RWPE2 (cell line): ENCODE measurements around the gene ACHE.
A peak's percentile ranks its signal among the peaks of the same experiment; 100 is the strongest.

Experiments used
- ATAC-seq: fragments of 200-7000 bp; cut with Tn5 transposase; 3 replicates; pipeline ENCODE4 v1.9.1; 2021; ENCODE audit warnings: low read depth
- DNase-seq: peaks from one replicate; pipeline ENCODE4 v3.0.0-alpha.2; 2020; ENCODE audit warnings: low spot score
- H3K27ac ChIP-seq: fragments of 450-650 bp; 2 replicates; pipeline ENCODE4 v1.5.1; 2017; ENCODE audit warnings: mild to moderate bottlenecking; ENCODE audit not compliant: poor library complexity, severe bottlenecking
- H3K27me3 ChIP-seq: fragments of 250-450 bp; sonication (Bioruptor Pico); 2 replicates; pipeline ENCODE4 v1.5.1; 2021; ENCODE audit warnings: mild to moderate bottlenecking, moderate library complexity; ENCODE audit not compliant: insufficient read depth, poor library complexity, severe bottlenecking
- H3K36me3 ChIP-seq: fragments of 250-450 bp; sonication (Bioruptor Pico); 2 replicates; pipeline ENCODE4 v1.5.1; 2020; ENCODE audit warnings: low read depth, mild to moderate bottlenecking, moderate library complexity
- H3K4me1 ChIP-seq: fragments of 250-450 bp; sonication (Bioruptor Pico); 2 replicates; pipeline ENCODE4 v1.5.1; 2021; ENCODE audit warnings: mild to moderate bottlenecking, moderate library complexity; ENCODE audit not compliant: insufficient read depth, poor library complexity, severe bottlenecking
- H3K4me3 ChIP-seq: fragments of 250-450 bp; sonication (Bioruptor Pico); 2 replicates; pipeline ENCODE4 v1.5.1; 2021; ENCODE audit warnings: mild to moderate bottlenecking, moderate library complexity; ENCODE audit not compliant: severe bottlenecking
- H3K9me3 ChIP-seq: fragments of 250-450 bp; sonication (Bioruptor Pico); 2 replicates; pipeline ENCODE4 v1.5.1; 2021; ENCODE audit warnings: mild to moderate bottlenecking, moderate library complexity; ENCODE audit not compliant: severe bottlenecking
- CTCF ChIP-seq: fragments of 450-650 bp; IDR thresholded peaks from one replicate; pipeline ENCODE4 v1.5.1; 2017; ENCODE audit warnings: mild to moderate bottlenecking, moderate library complexity; ENCODE audit not compliant: poor library complexity, severe bottlenecking

Gene ACHE

DNA sequence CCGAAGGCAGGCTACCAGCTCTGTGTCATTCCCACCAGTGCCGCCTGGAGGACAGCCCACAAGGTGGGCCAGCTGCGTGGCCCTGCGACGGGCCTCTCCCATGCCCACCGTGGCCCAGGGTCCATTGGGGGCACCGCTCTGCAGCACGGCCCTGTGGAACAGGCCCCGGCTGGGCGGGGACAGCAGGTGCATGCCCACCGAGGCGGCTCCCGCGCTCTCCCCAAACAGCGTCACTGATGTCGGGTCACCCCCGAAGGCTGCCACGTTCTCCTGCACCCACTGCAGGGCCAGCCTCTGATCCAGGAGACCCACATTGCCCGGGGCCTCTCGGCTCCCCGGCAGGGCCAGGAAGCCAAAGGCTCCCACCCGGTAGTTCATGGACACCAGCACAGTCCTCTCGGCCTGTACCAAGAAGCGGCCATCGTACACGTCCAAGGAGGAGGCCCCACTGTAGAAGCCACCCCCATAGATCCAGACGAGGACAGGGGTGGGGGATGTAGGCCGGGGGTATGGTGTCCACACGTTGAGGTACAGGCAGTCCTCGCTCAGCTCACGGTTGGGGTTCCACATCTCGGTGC lies 2.3 kb downstream of the ACHE start:
- Histone ChIP-seq H3K9me3 (no peaks in the 10 kb centered on the region), H3K4me3 (no peak overlapping the region), H3K27me3 (peaks cover 23% of the 10 kb centered on the region), H3K4me1 (peaks cover 15% of the 10 kb centered on the region), H3K36me3 (peaks cover 4% of the 10 kb centered on the region), H3K27ac (no peak overlapping the region)
- DNase-seq: no peak
- TF ChIP-seq CTCF: no peak
- no peak for ATAC-seq

- ATAC-seq (no peak), DNase-seq (no peak)
- Histone ChIP-seq H3K4me1 (peaks cover 18% of the 10 kb centered on the region), H3K27ac (no peak overlapping the region), H3K27me3 (peaks cover 23% of the 10 kb centered on the region), H3K36me3 (peaks cover 11% of the 10 kb centered on the region), H3K4me3 (no peak overlapping the region), H3K9me3 (no peaks in the 10 kb centered on the region)
- no peak for TF ChIP-seq CTCF
Observed at GRCh38 chr7:100892364-100893317, 3.0 kb downstream of the ACHE start.

DNA sequence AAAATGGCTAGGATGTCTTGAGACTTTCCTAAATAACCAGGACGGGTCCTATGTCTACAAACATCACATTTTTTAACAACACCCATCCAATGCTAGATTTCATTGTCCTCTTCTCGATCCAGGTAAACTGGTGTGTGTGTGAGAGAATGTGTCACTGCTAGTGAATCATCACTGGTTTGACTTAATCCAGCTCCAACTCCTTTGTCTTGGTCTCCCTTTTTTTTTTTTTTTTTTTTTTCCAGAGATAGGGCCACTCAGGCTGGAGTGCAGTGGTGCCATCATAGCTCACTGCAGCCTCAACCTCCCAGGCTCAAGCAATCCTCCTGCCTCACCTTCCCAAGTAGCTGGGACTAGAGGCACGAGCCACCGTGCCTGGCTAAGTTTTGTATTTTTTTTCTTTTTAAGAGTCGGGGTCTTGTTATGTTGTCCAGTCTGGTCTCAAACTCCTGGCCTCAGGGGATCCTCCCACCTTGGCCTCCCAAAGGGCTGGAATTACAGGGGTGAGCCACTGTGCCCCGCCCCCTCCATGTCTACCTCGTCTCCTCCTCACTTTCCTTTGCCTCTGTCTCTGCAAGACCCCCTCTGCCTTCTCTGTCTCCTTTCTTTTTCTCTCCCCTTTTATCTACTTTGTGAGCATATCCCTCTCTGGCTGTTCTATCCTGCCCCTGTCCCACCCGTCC lies 4.0 kb downstream of the ACHE start:
- ATAC-seq (no peak), DNase-seq (no peak)
- Histone ChIP-seq H3K9me3 (no peaks in the 10 kb centered on the region), H3K27ac (peak overlapping the region; percentile 86), H3K4me1 (peaks cover 18% of the 10 kb centered on the region), H3K27me3 (peaks cover 20% of the 10 kb centered on the region), H3K36me3 (peaks cover 21% of the 10 kb centered on the region), H3K4me3 (no peak overlapping the region)
- TF ChIP-seq CTCF: no peak

DNA sequence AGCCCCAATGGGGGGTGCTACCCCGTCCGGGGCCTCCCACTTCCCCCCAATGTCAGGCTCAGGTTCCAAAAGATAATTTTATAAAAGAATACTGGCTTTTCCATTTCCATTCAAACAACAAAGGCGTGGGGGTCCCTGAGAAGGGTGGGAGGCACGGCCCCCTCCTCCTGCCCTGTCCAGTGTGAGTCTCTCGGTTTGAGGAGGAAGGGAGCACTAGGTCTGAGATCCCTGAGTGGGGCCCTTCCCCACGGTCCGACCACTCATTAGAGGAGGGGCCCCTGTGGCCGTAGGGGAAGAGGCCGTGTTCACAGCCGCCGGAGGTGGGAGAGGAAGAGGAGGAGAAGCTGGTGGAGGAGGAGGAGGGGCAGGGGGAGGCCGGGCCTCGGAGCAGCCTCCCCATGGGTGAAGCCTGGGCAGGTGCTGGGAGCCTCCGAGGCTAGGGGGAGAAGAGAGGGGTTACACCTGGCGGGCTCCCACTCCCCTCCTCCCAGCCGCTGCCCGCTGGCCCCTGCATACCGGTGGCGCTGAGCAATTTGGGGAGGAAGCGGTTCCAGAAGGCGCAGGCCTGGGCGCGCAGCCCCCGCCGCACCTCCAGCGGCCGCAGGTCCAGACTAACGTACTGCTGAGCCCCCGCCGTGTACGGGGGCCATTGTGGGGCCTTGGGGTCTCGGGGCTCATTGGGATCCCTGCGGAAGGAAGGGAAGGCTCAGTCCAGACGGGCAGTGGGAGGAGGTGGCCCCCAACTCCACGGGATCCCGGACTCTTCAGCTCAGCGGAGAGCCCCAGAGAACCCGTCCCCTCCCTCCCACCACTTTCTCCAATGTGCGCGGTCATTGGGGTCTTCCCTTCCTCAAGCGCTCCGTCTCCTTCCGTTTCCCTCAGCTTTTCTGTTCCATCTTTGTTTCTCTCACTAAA lies 4.8 kb downstream of the ACHE start:
- H3K27ac ChIP-seq: peak overlapping the region; percentile 86
- H3K4me3 ChIP-seq: peak overlapping the region; percentile 43
- no peaks in the 10 kb centered on the region for H3K9me3 ChIP-seq
- H3K27me3 ChIP-seq: peaks cover 12% of the 10 kb centered on the region
- H3K36me3 ChIP-seq: peaks cover 29% of the 10 kb centered on the region
- peaks cover 18% of the 10 kb centered on the region for H3K4me1 ChIP-seq
- DNase-seq: no peak
- TF ChIP-seq CTCF: no peak
- no peak for ATAC-seq
